COR-L47 (cell line): ENCODE data around the gene AVPR2.

Experiments used
- DNase-seq: peaks from one replicate; lab custom pipeline; 2025; lab: John Stamatoyannopoulos, UW

The AVPR2 gene

DNA sequence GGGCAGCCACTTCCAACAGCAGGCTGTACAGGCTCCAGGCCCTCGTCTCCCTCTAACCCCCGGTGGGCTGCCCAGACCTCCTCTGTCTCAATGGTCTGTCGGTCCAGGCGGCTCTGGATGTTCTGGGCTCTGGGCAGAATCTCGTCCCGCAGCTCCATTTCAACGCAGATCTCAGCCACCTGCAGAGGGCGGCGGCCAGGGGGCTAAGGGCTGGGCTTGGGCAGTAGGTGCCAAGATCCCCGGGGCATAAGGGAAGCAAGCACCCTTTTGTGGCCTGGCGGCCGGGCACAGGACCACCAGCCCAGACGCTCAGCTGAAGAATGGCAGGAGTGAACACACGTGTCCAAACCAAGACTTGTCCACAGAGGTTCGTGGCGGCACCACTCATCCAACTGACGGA is 9.2 kb downstream of the AVPR2 start:
- no peak for DNase-seq

DNA sequence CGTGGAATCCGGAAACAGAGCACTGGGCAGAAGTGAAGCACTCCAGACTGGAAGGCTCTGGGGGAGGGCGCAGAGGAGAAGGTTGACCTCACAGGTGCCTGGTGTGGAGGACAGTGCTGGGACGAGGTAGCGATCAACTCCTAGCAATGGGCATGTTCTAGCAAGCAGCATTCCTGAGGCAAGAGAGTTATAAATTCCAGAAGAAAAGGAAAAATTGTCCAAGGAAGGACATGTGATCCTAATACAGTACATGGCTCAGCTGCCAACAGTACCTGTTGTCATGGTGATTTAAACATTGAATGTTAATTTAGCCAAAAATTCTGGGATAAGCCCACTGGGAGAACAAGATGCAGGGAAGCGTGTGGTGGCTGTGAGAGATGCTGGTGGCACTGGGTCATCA is 13.4 kb downstream of the AVPR2 start:
- DNase-seq: no peak

DNA sequence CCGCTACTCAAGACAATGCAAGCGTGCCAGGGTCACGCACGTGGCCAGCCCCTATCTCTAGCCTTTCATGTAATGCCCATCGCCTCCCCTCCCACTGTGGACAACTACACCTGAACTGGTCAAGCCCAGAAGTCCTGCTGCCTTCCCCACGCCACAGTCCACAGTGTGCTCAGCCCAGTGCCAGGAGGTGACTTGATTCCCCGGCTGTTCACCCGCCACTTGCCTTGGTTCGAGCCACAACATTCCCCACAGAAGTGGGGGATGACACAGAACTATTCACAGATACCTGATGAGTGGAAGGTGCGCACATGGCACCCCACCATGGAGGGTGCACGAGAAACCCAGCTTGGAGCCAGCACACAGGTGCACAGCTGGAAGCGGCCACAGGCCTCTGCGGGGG is 14.8 kb downstream of the AVPR2 start:
- no peak for DNase-seq

DNA sequence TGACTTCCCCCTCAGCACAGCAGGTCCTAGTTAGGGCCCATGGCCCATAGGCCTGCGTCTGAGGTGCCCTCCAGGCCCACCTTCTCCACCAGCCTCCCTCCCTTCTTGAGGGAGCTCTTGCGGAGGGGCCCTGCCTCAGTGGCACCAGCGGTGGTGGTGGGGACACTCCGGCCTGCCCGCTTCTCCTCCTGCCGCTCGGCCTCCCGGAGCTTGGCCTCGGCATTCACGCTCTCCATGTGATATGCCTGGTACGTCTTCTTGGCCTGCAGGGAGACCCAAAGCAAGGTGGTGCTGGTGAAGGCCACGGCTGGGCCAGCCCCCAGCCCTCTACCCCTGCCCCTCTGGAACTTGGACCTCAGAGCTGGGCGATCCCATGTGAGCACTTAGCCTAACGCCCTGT is 16.1 kb downstream of the AVPR2 start:
- no peak for DNase-seq

DNA sequence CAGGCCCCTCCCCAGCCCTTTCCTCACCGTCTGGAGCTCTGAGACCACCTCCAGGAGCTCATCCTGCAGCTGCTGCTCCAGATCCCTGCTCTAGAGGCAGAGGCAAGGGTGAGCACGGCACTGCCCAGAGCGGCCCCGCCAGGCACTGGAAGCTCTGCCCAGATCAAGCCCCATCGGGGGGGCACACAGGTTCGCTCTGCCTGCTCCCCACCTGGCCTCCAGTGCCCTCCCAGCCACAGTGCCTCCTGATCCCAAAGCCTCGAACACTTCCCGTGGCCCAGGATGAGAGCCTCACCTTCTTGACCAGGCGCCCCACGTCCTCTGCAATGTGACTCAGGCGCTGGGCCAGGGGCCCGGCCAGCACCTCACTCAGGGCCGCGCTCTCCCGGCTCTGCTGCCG is 16.6 kb downstream of the AVPR2 start:
- no peak for DNase-seq

DNA sequence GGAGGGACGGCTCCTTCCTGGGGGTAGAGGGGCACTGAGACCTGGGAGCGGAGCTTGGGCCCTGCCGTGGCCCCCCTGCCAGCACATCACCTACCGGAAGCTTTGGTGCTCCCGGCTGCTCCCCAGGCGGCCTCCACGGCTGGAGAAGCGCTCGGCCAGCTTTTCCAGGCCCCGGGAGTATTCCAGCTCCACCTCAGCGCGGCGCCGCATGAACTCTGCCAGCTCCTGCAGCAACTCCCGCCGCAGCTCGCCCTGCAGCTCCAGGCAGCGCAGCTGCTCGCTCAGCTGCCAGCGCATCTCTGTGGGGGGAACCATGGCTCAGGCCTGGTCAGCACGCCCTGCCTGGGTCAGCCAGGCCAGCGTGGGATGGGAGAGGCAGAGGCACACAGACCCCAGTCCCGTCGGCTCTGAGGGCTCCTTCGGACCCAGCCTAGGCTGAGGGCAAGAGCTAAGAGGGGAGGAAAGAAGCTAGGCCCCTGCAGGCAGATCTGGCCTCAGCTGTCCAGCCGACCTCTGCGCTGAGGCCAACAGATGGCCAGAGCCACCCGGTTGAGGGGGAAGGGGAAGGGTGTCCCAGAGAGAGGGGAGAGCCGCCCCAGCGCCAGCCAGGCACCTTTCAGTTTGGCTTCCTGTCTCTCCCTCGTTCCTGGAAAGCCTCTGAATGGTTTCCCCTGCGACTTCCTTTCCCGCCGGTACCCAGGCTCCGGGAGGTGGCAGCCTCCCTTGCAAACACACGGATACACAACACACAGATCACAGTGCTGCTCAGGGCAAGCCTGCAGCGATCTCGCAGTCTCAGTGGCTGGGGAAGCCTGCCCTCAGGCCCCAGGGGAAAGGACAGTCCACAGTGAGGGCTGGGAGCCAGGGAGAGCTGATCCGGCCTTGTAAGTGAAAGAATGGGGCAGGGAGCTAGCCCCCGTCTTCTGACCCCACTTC is 17.3 kb downstream of the AVPR2 start:
- no peak for DNase-seq

DNA sequence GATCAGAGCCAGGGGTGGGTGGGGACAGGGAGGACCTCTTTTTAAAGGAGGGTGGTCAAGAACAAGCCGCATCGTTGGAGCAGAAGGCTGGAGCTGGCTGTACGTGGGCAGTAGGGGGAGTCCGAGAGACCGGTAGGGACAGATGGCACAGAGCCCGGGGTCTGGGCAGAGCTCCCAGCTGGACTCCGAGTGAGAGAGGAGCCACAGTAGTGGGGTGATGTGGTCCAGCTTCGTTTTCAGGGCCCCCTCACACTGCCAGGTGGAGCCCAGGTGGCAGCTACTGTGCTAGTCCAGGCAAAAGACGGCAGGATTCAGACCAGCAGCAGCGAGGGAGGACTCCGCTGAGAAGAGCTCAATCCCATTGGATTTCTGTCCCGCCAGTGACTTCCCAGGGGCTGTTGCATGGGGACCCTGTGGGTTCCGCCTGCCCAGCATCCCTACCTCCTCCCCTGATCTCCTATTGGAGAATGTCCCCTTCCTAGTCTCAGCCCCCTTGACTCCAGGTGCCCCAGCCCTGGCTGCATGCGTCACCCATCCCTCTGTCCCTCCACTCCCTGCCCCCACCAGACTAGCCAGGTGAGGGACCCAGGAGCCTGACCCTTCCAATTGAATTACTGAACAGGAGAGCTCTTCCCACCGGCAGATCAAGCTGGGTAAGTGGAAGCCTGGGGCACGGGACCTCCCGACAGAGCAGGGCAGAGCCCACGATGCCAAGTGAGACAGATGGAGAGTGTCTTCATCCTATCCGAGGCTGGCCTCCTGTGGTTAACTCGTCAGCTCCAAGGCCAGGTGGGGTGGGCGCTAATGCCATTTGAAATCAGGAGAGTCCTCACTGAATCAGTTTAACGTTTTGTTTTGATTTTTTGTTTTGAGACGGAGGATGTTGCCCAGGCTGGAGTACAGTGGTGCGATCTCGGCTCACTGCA is 18.7 kb downstream of the AVPR2 start:
- peak; percentile 48 for DNase-seq

DNA sequence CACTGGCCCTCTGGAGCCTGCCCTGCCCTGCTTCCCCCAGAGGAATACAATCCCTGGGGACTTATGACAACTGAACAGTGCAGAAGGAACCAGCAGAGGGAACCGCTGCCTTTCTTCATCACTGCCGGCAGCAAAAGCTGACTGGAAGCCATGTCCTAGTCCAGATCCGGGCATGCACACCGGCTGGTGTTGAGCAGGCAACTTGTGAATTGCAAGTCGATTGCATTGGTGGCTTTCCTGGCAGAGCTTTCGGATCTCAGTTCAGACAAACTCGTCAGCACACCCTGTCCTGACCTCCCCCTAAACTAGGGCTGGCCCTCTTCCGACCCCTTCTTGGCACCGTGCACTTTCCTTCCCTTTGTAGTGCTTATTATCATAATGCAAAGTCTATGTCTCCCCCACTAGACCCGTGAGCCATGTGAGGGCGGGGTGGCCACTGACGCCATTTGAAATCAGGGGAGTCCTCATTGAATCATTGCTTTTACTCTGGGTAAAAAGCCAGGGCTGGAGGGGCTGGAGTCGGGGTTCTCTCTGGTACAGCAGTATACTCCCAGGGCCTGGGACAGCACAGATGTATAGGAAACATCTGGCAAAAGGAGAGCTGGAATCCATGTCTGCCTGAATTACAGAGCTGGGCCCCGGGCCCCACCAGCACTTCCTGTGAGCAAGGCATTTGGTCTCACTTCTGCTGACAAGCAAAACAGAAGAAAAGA is 19.8 kb downstream of the AVPR2 start:
- DNase-seq: peak; percentile 30

DNA sequence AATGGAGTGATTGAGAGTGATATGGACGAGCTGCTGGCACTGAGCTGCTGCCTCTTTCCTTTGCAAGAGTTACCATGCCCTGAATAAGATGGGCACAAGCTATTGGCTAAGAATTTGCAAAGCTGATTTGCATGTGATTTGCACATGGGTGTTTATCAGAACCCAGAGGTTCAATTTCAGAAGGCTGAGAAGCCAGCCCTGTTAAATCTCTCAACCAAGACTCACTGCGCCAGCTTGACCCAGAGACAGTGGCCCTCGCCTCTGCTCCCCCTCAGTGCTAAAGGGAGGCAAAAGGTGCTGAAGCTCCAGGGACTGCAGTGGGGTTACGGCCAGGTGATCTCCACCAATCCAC is 20.9 kb downstream of the AVPR2 start:
- DNase-seq: no peak

DNA sequence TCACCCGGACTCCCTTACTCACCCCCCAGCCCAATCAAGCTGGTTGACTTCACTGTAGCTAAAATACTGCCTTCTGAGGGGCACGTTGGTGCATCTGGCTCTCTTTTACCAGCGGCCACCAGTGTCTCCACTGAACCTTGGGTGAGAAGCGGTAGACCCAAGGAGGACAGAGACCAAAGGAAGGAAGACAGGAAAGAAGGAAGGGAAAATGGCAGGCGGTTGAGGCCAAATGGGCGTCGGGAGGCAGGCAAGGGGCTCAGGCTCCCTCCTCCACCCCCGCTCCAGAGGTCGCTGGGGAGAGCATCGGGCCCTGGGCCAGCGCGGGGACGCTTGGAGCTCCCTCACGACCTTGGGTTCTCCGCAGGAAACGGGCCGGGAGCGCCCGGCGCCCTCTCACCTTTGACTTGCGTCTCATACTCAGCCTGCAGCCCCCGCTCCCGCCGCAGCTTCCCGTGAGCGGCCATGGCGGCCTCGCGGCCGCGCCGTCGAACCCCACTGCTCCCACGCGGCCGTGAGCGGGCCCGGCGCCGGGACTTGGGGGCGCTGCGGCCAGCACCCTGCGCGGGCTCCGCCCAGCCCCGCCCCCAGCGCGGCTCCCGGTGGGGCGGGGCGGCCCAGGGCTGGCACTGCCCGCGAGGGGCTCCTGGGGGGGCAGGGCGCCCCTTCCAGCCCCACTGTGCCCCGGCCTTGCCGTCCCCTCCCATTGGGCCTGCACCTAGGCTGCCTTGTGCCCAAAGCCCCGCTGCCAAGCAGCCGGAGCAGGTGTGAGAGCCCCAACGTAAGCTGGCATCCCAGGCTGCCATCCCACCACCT is 21.5 kb downstream of the AVPR2 start, which contains the start of gene ARHGAP4:
Gene ARHGAP4 (minus strand): TSS at position 526 of the 813 bp plus-strand sequence. CDS start 62 bp downstream, at position 464.
- no peak for DNase-seq

DNA sequence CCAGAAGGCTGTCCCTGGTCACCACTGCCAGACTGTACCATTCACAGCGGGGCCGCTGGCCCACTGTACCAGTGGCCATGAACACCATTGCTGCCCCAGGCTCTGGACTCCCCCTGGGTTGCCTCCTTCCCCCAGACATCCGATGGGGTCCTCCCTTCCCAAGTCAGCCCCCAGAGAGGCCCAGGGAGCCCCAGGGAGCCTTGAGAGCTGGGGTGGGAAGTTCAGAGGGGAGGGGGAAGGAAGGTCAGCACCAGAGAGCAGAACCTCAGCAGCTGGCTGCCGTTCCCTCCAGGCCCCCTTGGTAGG is 22.0 kb downstream of the AVPR2 start:
- DNase-seq: no peak

DNA sequence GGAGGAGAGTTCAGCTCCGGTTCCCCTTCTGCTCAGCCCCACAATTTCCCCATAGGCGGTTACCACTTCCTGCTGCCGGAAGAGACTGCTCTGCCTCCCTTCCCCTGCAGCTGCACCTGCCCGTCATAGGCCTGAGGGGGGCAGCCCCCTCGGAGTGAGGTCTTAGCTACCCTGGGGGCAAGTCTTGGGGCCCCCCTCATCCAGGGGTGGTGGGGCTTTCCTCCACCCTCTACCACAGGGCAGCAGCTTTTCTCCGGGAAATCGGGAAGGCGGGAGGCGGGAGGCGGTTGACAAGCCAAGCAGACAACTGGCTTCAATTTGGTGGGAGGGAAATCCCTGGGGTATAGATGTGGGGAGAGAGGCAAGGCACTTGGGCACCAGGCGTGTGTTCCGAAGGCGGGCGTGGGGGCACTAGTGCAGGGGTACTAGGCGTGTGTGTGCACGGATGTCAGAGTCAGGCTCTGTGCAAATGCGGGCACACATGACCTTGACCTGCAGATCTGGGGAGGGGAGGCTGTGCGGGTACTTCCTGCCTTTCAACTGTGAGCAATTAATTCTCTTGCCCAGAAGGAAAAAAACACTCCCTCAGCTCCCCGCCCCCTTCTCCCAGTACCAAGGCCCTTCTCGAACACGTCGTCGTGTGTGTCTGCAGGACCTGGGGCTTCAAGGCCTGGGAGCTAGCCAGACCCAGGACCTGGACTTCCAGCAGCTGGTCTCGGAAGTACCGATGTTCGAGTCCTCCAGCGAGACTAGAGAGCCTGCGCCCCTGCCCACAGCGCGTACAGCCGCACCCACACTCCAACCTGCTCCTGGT is 22.6 kb downstream of the AVPR2 start:
- DNase-seq: peak; percentile 40

DNA sequence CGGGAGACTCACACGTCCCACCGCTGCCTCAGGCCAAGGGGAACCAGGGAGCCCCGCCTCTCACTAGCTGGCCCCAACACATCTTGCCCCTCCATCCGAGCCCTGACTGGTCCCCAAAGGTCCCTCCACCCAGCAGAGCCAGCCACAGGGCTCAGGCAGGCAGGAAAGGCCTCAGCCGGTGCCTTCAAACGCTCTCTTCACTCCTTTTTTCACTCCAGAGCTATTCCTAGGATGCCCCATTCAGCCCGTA is 23.1 kb downstream of the AVPR2 start:
- no peak for DNase-seq

DNA sequence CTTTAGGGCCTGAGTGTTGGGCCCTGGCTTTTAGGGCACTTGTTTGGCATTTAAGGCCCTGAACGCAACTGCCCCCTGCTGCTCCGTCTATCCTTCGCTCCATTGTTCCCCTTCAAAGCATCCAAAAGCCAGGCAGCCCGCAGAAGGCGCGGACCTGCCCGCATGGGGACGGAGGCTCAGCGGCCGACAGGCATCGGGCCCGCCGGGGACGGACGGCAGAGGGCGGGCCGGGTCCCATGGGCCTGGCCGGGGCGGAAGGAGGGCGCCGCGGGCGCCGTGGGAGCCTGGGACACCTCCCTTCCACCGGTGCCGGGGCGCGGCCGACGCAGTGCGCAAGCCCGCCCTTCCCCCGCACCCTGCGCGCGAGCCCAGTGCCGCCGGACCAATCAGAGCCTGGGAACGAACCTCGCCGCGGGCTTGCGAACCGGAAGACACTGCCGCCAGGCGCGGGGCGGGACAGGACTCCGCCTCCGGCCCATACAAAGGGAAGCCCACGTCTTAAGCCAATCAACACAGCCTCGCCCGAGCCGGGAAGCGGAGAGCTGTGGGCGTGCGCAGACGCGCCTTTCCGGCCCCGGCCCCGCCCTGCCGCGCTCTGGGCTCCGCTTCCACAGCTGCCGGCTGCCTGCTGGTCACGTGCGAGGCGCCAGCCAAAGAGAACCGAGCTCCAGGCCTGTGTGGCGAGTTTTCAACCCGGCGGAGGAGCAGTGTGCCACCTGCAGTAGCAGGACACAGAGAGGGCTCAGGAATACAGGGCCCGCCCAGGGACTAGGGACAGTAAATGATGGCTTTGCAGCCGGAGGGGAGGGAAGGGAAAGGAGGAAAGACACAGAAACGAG is 23.7 kb downstream of the AVPR2 start:
- peak; percentile 96 for DNase-seq

DNA sequence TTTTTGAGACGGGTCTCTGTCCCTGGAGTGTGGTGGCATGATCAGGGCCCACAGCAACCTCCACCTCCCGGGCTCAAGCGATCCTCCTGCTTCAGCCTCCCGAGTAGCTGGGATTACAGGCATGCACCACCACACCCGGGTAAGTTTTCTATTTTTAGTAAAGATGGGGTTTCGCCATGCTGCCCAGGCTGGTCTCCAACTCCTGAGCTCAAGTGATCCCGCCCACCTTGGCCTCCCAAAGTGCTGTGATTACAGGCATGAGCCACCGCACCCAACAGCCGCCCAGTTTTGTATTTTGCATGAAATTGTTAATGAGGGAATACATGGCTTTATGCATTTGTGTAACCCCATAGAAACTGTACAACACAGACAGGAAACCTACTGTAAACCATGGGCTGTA is 24.4 kb downstream of the AVPR2 start:
- no peak for DNase-seq

DNA sequence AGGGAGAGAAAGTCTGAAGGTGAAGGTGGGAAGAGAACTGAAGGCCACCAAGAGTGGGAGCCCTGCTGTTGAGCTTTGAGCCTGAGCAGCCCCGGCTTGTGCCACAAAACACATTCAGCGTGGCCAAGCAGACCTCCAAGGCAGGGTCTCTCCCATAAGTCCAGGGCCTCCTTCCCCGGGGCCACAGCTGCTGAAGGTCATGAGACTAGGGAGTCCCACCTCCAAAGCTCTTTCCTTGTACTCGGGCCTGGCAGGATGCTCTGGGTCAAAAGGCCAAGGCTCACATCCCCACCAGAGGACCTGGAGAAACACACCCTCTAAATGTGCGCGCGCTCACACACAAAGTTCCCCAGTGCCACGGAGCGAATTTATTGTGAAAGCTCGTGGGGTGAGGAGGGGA is 25.1 kb downstream of the AVPR2 start:
- DNase-seq: no peak

DNA sequence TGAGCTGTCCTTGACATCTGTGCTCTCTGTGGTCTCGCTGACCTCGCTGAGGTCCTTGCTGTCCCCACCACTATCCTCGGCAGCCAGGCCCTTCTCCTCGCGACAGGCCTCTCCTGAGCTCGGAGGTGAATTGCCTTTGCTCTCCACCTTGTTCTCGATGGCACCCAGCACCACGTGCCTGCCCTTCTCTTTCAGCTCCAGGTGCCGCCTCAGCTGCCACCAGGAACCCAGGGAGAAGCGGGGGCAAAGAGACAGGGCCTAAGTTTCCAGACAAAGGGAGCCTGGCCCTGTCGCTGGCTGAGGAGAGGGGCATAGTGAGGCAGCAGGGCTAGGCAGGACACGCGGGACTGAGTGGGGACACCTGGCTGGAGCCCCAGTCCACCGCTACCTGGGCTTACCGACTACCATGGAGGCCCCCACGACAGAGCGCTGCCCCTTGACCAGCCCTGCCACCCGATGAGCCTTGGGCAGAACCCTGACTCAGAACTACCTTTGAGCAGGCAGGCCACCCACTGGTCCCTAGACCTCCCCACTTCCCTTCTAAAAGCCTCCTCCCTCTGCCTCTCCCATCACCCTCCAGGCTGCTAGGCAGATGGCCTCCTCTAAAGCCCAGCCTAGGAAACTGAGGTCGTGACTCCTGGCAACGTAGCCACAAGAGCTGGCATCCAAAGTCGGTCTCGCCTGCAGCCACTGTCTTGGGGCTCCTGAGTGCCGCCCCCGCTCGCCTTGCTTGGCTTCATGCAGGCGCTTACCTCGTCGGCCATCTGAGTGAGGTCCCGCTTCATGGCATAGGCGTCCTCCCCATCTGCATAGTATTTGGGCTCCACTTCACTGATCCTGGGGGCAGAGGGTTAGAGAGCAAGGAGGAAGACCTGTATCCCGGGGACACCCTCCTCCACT is 25.8 kb downstream of the AVPR2 start:
- no peak for DNase-seq

DNA sequence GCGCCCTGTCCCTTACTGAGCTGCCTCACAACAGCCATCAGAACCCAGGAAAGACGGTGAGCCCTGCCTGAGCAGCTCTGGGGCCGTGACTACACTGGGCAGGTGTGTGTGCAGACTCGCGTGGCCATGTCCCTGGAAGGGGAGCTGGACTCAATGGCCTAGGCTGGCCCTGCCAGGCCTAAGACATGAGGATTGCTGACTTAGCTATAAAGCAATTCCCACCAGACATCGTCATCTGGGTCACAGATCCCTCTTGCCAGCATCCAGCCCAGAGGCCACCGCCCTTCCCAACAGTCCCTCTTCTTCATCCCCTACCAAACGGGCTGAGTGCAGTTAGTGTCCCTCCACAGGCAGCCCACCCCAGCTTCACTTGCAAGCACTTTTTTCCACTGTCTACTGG is 26.7 kb downstream of the AVPR2 start:
- DNase-seq: no peak

DNA sequence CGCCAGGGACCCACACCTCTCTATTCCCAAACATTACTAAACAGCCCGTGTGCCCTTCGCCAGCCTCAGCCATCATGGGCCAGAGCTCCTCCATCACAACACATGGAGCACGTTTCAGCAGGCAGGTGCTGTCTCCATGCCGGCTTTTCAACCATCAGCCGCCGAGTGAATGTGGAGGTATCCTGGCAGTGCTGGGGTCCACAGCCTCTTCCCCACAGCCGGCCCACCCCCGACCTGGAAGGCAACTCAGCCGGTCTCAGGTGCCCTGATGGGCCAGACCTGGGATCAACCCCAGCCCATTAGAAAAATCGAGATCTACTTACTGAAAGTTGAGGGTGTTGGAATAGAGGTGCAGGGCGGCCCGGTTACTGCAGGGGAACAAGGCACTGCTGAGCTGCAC is 27.3 kb downstream of the AVPR2 start:
- no peak for DNase-seq
